MM.1S (cell line): Measurements from ENCODE around the gene OSBPL5.

Experiments
- DNase-seq: peaks from one replicate; pipeline ENCODE4 v3.0.0-alpha.2; 2015
- H2AFZ ChIP-seq: fragments of 300-600 bp; sonication (generic); 2 replicates; pipeline ENCODE4 v1.6.0; 2016; ENCODE audit warnings: antibody characterized with exemption, low read length
- H3F3A ChIP-seq: fragments of 300-600 bp; sonication (generic); 2 replicates; pipeline ENCODE4 v1.6.1; 2016; ENCODE audit warnings: mild to moderate bottlenecking, antibody characterized with exemption, low read length, moderate library complexity, mixed read lengths; ENCODE audit not compliant: insufficient read depth
- H3K27ac ChIP-seq: fragments of 300-600 bp; sonication (generic); 2 replicates; pipeline ENCODE4 v1.5.1; 2016; ENCODE audit warnings: mild to moderate bottlenecking, low read length
- H3K27me3 ChIP-seq: fragments of 300-600 bp; sonication (generic); replicated peaks from 2 replicates; pipeline ENCODE4 v1.6.0; 2016; ENCODE audit warnings: low read length; ENCODE audit not compliant: insufficient read depth
- H3K36me3 ChIP-seq: fragments of 300-600 bp; sonication (generic); replicated peaks from 2 replicates; pipeline ENCODE4 v1.6.1; 2016; ENCODE audit warnings: mild to moderate bottlenecking, low read length, mixed read lengths; ENCODE audit not compliant: insufficient read depth
- H3K4me1 ChIP-seq: fragments of 300-600 bp; sonication (generic); 2 replicates; pipeline ENCODE4 v1.6.1; 2016; ENCODE audit warnings: low read length, mixed read lengths
- H3K4me2 ChIP-seq: fragments of 300-600 bp; sonication (generic); 2 replicates; pipeline ENCODE4 v1.6.0; 2016; ENCODE audit warnings: low read depth, low read length
- H3K4me3 ChIP-seq: fragments of 300-600 bp; sonication (generic); 2 replicates; pipeline ENCODE4 v1.5.1; 2016; ENCODE audit warnings: low read length, mixed read lengths
- H3K79me2 ChIP-seq: fragments of 300-600 bp; sonication (generic); 2 replicates; pipeline ENCODE4 v1.6.1; 2016; ENCODE audit warnings: mixed run types, low read length, mixed read lengths
- H3K9ac ChIP-seq: fragments of 300-600 bp; sonication (generic); 2 replicates; pipeline ENCODE4 v1.6.1; 2016; ENCODE audit warnings: low read length, mixed read lengths
- H3K9me2 ChIP-seq: fragments of 300-600 bp; sonication (generic); replicated peaks from 2 replicates; pipeline ENCODE4 v1.6.1; 2016; ENCODE audit warnings: mild to moderate bottlenecking, low read length, mixed read lengths; ENCODE audit not compliant: insufficient read depth
- H3K9me3 ChIP-seq: fragments of 300-600 bp; sonication (generic); replicated peaks from 2 replicates; pipeline ENCODE4 v1.6.1; 2016; ENCODE audit warnings: mild to moderate bottlenecking, low read length, mixed read lengths; ENCODE audit not compliant: insufficient read depth
- H4K20me1 ChIP-seq: fragments of 300-600 bp; sonication (generic); 2 replicates; pipeline ENCODE4 v1.6.1; 2016; ENCODE audit warnings: mild to moderate bottlenecking, low read length, moderate library complexity, mixed read lengths; ENCODE audit not compliant: insufficient read depth
- CTCF ChIP-seq: fragments of 300-600 bp; sonication (generic); IDR thresholded peaks from 2 replicates; pipeline ENCODE4 v1.5.1; 2016; ENCODE audit warnings: antibody characterized with exemption, low read length, mixed read lengths
- EZH2 ChIP-seq: fragments of 300-600 bp; sonication (generic); optimal IDR thresholded peaks from 2 replicates; pipeline ENCODE3; 2017; ENCODE audit warnings: low read depth, mild to moderate bottlenecking, antibody characterized with exemption, low read length, mixed read lengths
- EZH2phosphoT487 ChIP-seq: fragments of 300-600 bp; sonication (generic); IDR thresholded peaks from 2 replicates; pipeline ENCODE4 v1.6.1; 2018; ENCODE audit warnings: antibody characterized with exemption, low read length

OSBPL5 gene

GRCh38 chr11:3180869-3181268, 15.8 kb upstream of the OSBPL5 start:
- no peaks in the 10 kb centered on the region for H3K79me2 ChIP-seq
- TF ChIP-seq EZH2phosphoT487 (no peak), EZH2 (no peak)
- no peaks in the 10 kb centered on the region for H3K27me3 ChIP-seq
- H3F3A ChIP-seq = no peaks in the 10 kb centered on the region
- no peak for DNase-seq
- no peak overlapping the region for H2AFZ ChIP-seq
- H3K4me2 ChIP-seq = no peak overlapping the region
- H3K4me1 ChIP-seq = no peaks in the 10 kb centered on the region
- H3K36me3 ChIP-seq = no peaks in the 10 kb centered on the region
- H4K20me1 ChIP-seq = no peaks in the 10 kb centered on the region
- H3K9me3 ChIP-seq = no peaks in the 10 kb centered on the region
- no peak overlapping the region for H3K4me3 ChIP-seq
- H3K9me2 ChIP-seq = no peaks in the 10 kb centered on the region
- no peak overlapping the region for H3K27ac ChIP-seq
- no peak overlapping the region for H3K9ac ChIP-seq

GRCh38 chr11:3178349-3178748, 13.2 kb upstream of the OSBPL5 start:
- Histone ChIP-seq H3K36me3 (no peaks in the 10 kb centered on the region), H3F3A (no peaks in the 10 kb centered on the region), H3K9me2 (no peaks in the 10 kb centered on the region), H3K79me2 (no peaks in the 10 kb centered on the region), H3K4me2 (no peak overlapping the region), H3K9me3 (no peaks in the 10 kb centered on the region), H3K4me1 (no peaks in the 10 kb centered on the region), H4K20me1 (no peaks in the 10 kb centered on the region), H3K27me3 (no peaks in the 10 kb centered on the region), H3K4me3 (no peak overlapping the region), H3K27ac (no peak overlapping the region), H3K9ac (no peak overlapping the region), H2AFZ (no peak overlapping the region)
- TF ChIP-seq CTCF (no peak), EZH2phosphoT487 (no peak), EZH2 (no peak)
- no peak for DNase-seq

GRCh38 chr11:3177931-3178330, 12.8 kb upstream of the OSBPL5 start:
- Histone ChIP-seq H3K27me3 (no peaks in the 10 kb centered on the region), H3K4me2 (no peak overlapping the region), H3K36me3 (no peaks in the 10 kb centered on the region), H4K20me1 (no peaks in the 10 kb centered on the region), H3K27ac (no peak overlapping the region), H3F3A (no peaks in the 10 kb centered on the region), H2AFZ (no peak overlapping the region), H3K4me1 (no peaks in the 10 kb centered on the region), H3K9ac (no peak overlapping the region), H3K9me2 (no peaks in the 10 kb centered on the region), H3K9me3 (no peaks in the 10 kb centered on the region), H3K79me2 (no peaks in the 10 kb centered on the region), H3K4me3 (no peak overlapping the region)
- TF ChIP-seq EZH2phosphoT487 (no peak), CTCF (no peak)
- no peak for DNase-seq

GRCh38 chr11:3176487-3176886, 11.4 kb upstream of the OSBPL5 start:
- Histone ChIP-seq H3K4me3 (no peak overlapping the region), H3K9ac (no peak overlapping the region), H3K27me3 (peaks cover 7% of the 10 kb centered on the region; the same call in 1 of the 2 replicates), H3K79me2 (no peaks in the 10 kb centered on the region), H4K20me1 (no peaks in the 10 kb centered on the region), H3K9me3 (no peaks in the 10 kb centered on the region), H3F3A (no peaks in the 10 kb centered on the region), H3K9me2 (no peaks in the 10 kb centered on the region), H3K27ac (no peak overlapping the region), H3K4me2 (no peak overlapping the region), H3K36me3 (no peaks in the 10 kb centered on the region), H2AFZ (no peak overlapping the region), H3K4me1 (no peaks in the 10 kb centered on the region)
- no peak for TF ChIP-seq EZH2phosphoT487
- no peak for TF ChIP-seq CTCF
- no peak for TF ChIP-seq EZH2
- DNase-seq = no peak
